ENCODE measurements around the gene ATP11A. TPM values are rescaled to one million over a fixed set of nuclear protein-coding genes. Genes with fewer than 3 reads are reported as not detected.

The ATP11A gene
- total and polyA plus RNA-seq, 2 donors (not counting 3 experiments of a cell fraction or from before 2014, with no cell fraction given): 16.5 to 88.1 TPM

DNA sequence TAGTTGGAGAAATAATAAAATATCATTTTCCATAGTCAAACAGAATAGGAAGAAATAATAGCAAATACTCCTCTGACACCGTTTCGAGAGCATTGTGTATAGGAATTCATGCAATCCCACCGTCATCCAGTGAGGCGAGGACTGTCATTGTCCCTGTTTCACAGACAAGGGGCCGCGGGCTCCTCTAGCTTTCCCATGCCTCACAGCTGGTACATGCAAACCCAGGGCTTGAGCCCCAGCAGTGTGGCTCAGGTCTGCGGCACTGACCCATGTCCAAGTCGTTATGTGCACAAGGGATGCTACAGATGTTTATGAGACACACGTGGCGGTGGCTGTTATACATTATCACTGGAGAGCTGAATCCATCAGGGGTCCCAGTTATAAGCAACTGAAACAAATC, 18.5 kb upstream of the ATP11A start:
- H2AFZ ChIP-seq (ENCODE audit: low read depth, low read length): no peak overlapping the region

More for the DNA sequence above, 18.5 kb upstream of the ATP11A start:
- Histone ChIP-seq H3K9ac (replicated peaks; ENCODE audit: extremely low read depth, insufficient read depth, low read length) (no peak overlapping the region), H3K79me2 (ENCODE audit: control insufficient read depth, insufficient read depth, low read length) (no peaks in the 10 kb centered on the region), H3K27ac (ENCODE audit: insufficient read depth, low read depth, low read length) (no peak overlapping the region), H3K4me2 (ENCODE audit: insufficient read depth, low read length) (no peak overlapping the region), H3K4me1 (ENCODE audit: control insufficient read depth, extremely low read depth, insufficient read depth, low read length) (no peaks in the 10 kb centered on the region), H3K27me3 (ENCODE audit: control insufficient read depth in 2 of 2, insufficient read depth in 2 of 2, low read length in 2 of 2) (peaks cover 2 to 9% of the 10 kb centered on the region in 2 experiments), H3K4me3 (replicated peaks in 1 of 3; ENCODE audit: insufficient read depth in 1 of 3, low read depth in 1 of 3, low read length in 3 of 3) (no peak overlapping the region), H3K9me1 (replicated peaks; ENCODE audit: control insufficient read depth, extremely low read depth, insufficient read depth, low read length) (no peaks in the 10 kb centered on the region), H3K9me3 (replicated peaks; ENCODE audit: control insufficient read depth, insufficient read depth, low read length) (no peaks in the 10 kb centered on the region), H3K36me3 (ENCODE audit: control insufficient read depth in 2 of 2, extremely low read depth in 1 of 2, insufficient read depth in 2 of 2, low read length in 2 of 2) (no peaks in the 10 kb centered on the region), H4K20me1 (replicated peaks; ENCODE audit: control insufficient read depth, extremely low read depth, insufficient read depth, low read length) (no peaks in the 10 kb centered on the region)
- no TSS peak for BruUV-seq (replicated peaks)
- FAIRE-seq: no peak
- ChIA-PET POLR2A (no interaction called here), CTCF (no interaction called here)
- TF ChIP-seq GATA2 (IDR thresholded peaks at IDR 0.05; ENCODE audit: insufficient read depth, insufficient read length, low read depth, low read length): no peak
- no peak for TF ChIP-seq FOS (IDR thresholded peaks at IDR 0.05; ENCODE audit: borderline replicate concordance, insufficient read depth, low read length)
- TF ChIP-seq, protein P1, sequence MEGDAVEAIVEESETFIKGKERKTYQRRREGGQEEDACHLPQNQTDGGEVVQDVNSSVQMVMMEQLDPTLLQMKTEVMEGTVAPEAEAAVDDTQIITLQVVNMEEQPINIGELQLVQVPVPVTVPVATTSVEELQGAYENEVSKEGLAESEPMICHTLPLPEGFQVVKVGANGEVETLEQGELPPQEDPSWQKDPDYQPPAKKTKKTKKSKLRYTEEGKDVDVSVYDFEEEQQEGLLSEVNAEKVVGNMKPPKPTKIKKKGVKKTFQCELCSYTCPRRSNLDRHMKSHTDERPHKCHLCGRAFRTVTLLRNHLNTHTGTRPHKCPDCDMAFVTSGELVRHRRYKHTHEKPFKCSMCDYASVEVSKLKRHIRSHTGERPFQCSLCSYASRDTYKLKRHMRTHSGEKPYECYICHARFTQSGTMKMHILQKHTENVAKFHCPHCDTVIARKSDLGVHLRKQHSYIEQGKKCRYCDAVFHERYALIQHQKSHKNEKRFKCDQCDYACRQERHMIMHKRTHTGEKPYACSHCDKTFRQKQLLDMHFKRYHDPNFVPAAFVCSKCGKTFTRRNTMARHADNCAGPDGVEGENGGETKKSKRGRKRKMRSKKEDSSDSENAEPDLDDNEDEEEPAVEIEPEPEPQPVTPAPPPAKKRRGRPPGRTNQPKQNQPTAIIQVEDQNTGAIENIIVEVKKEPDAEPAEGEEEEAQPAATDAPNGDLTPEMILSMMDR (IDR thresholded peaks at IDR 0.05; ENCODE audit: extremely low read depth in 1 of 2, insufficient read depth in 1 of 2, low read depth in 1 of 2, low read length in 2 of 2): no peak
- no peak for TF ChIP-seq POLR2A (IDR thresholded peaks at IDR 0.05; ENCODE audit: low read depth, low read length)
- TF ChIP-seq, protein P2, sequence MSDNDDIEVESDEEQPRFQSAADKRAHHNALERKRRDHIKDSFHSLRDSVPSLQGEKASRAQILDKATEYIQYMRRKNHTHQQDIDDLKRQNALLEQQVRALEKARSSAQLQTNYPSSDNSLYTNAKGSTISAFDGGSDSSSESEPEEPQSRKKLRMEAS (IDR thresholded peaks at IDR 0.05; ENCODE audit: insufficient read depth, insufficient read length): no peak
- no peak for DNase-seq (ENCODE audit: low read depth, low spot score)
- dilution Hi-C loops (cut with MboI; ENCODE audit: extremely low pct_ligation_motif_present, low sequenced_read_pairs): no loop called here
- intact Hi-C loops (cut with micrococcal nuclease): no loop called here

All from endothelial cell of umbilical vein (primary cell).